ENCODE data around the gene CACNA2D2. TPM values are rescaled to one million over a fixed set of nuclear protein-coding genes. Genes with fewer than 3 reads are reported as not detected.

The CACNA2D2 gene
- polyA plus RNA-seq, 1 donor from 2014 or later: 0.11 TPM

GRCh38 chr3:50331364-50331907 lies 172.0 kb downstream of the CACNA2D2 start:
- H3K27ac Mint-ChIP-seq: no peak overlapping the region
- peaks cover 2% of the 10 kb centered on the region for H3K36me3 Mint-ChIP-seq
- H3K27me3 Mint-ChIP-seq: no peaks in the 10 kb centered on the region
- H3K9me3 Mint-ChIP-seq: no peaks in the 10 kb centered on the region
- peaks cover 16 to 27% (median 21%) of the 10 kb centered on the region in 3 donors for H3K4me1 Mint-ChIP-seq
- peak overlapping the region in 3 of 4 donors; percentile 4 to 69 (median 21) for H3K4me3 Mint-ChIP-seq

- Mint-ChIP-seq H3K36me3 (peaks cover 2% of the 10 kb centered on the region), H3K4me1 (peaks cover 15 to 17% (median 17%) of the 10 kb centered on the region in 3 donors), H3K9me3 (no peaks in the 10 kb centered on the region), H3K4me3 (peak overlapping the region in 2 of 4 donors; percentile 28 to 69), H3K27ac (peak overlapping the region in 1 of 3 donors; percentile 82), H3K27me3 (no peaks in the 10 kb centered on the region)
Observed at GRCh38 chr3:50330330-50330729, 173.1 kb downstream of the CACNA2D2 start.

- H3K36me3 Mint-ChIP-seq: no peaks in the 10 kb centered on the region
- no peaks in the 10 kb centered on the region for H3K9me3 Mint-ChIP-seq
- peak within 1 kb of the TSS; percentile 90 to 96 (median 92) for H3K4me3 Mint-ChIP-seq
- peak within 1 kb of the TSS; percentile 94 to 98 (median 96) for H3K27ac Mint-ChIP-seq
- peaks cover 6 to 19% (median 17%) of the 10 kb centered on the region in 3 donors for H3K4me1 Mint-ChIP-seq
- no peaks in the 10 kb centered on the region for H3K27me3 Mint-ChIP-seq
Observed at GRCh38 chr3:50327943-50328691, 175.3 kb downstream of the CACNA2D2 start, which contains the start of gene TUSC2. Gene TUSC2 (minus strand): TSS chr3:50328223. CDS start chr3:50328099, 124 bp downstream.

- Mint-ChIP-seq H3K9me3 (no peaks in the 10 kb centered on the region), H3K27ac (peak overlapping the region in 2 of 3 donors; percentile 71 to 96), H3K4me3 (peak overlapping the region; percentile 90 to 96 (median 92)), H3K36me3 (no peaks in the 10 kb centered on the region), H3K4me1 (peaks cover 11 to 19% (median 17%) of the 10 kb centered on the region in 3 donors), H3K27me3 (no peaks in the 10 kb centered on the region)
Observed at GRCh38 chr3:50327129-50327528, 176.3 kb downstream of the CACNA2D2 start.

GRCh38 chr3:50326182-50326541 lies 177.3 kb downstream of the CACNA2D2 start:
- Mint-ChIP-seq H3K36me3 (no peaks in the 10 kb centered on the region), H3K4me1 (peaks cover 11 to 19% (median 17%) of the 10 kb centered on the region in 3 donors), H3K27ac (no peak overlapping the region), H3K27me3 (no peaks in the 10 kb centered on the region), H3K9me3 (no peaks in the 10 kb centered on the region), H3K4me3 (peak overlapping the region in 2 of 4 donors; percentile 81 to 92)

- Mint-ChIP-seq H3K4me1 (peaks cover 11 to 19% (median 19%) of the 10 kb centered on the region in 3 donors), H3K4me3 (peak overlapping the region in 2 of 4 donors; percentile 41 to 92), H3K27me3 (no peaks in the 10 kb centered on the region), H3K9me3 (no peaks in the 10 kb centered on the region), H3K36me3 (no peaks in the 10 kb centered on the region), H3K27ac (no peak overlapping the region)
Observed at GRCh38 chr3:50325497-50326181, 177.8 kb downstream of the CACNA2D2 start.

GRCh38 chr3:50325113-50325480 lies 178.3 kb downstream of the CACNA2D2 start:
- peak overlapping the region in 2 of 4 donors; percentile 27 to 92 for H3K4me3 Mint-ChIP-seq
- no peaks in the 10 kb centered on the region for H3K9me3 Mint-ChIP-seq
- H3K27ac Mint-ChIP-seq: peak overlapping the region in 1 of 3 donors; percentile 86
- no peaks in the 10 kb centered on the region for H3K36me3 Mint-ChIP-seq
- peaks cover 14 to 23% (median 22%) of the 10 kb centered on the region in 3 donors for H3K4me1 Mint-ChIP-seq
- no peaks in the 10 kb centered on the region for H3K27me3 Mint-ChIP-seq

- H3K9me3 Mint-ChIP-seq: no peaks in the 10 kb centered on the region
- H3K4me3 Mint-ChIP-seq: peak overlapping the region in 3 of 4 donors; percentile 3 to 92 (median 27)
- peaks cover 17 to 27% (median 26%) of the 10 kb centered on the region in 3 donors for H3K4me1 Mint-ChIP-seq
- H3K27ac Mint-ChIP-seq: peak overlapping the region in 2 of 3 donors; percentile 63 to 86
- no peaks in the 10 kb centered on the region for H3K36me3 Mint-ChIP-seq
- H3K27me3 Mint-ChIP-seq: no peaks in the 10 kb centered on the region
Observed at GRCh38 chr3:50324351-50325112, 178.9 kb downstream of the CACNA2D2 start.

GRCh38 chr3:50323614-50324199 lies 179.7 kb downstream of the CACNA2D2 start:
- peaks cover 20 to 34% (median 30%) of the 10 kb centered on the region in 3 donors for H3K4me1 Mint-ChIP-seq
- no peaks in the 10 kb centered on the region for H3K36me3 Mint-ChIP-seq
- H3K4me3 Mint-ChIP-seq: peak overlapping the region in 1 of 4 donors; percentile 92
- no peaks in the 10 kb centered on the region for H3K9me3 Mint-ChIP-seq
- H3K27me3 Mint-ChIP-seq: no peaks in the 10 kb centered on the region
- peak overlapping the region in 2 of 3 donors; percentile 53 to 89 for H3K27ac Mint-ChIP-seq

- Mint-ChIP-seq H3K27me3 (no peaks in the 10 kb centered on the region), H3K4me3 (peak overlapping the region in 2 of 4 donors; percentile 13 to 92), H3K27ac (peak overlapping the region in 2 of 3 donors; percentile 53 to 89), H3K4me1 (peaks cover 17 to 34% (median 28%) of the 10 kb centered on the region in 3 donors), H3K9me3 (no peaks in the 10 kb centered on the region), H3K36me3 (no peaks in the 10 kb centered on the region)
Observed at GRCh38 chr3:50323092-50323600, 180.3 kb downstream of the CACNA2D2 start.

- Mint-ChIP-seq H3K36me3 (no peaks in the 10 kb centered on the region), H3K4me1 (peaks cover 15 to 31% (median 26%) of the 10 kb centered on the region in 3 donors), H3K27me3 (no peaks in the 10 kb centered on the region), H3K27ac (peak within 1 kb of the TSS; percentile 89 to 96 (median 95)), H3K4me3 (peak within 1 kb of the TSS; percentile 84 to 96 (median 94)), H3K9me3 (no peaks in the 10 kb centered on the region)
Observed at GRCh38 chr3:50322386-50323091, 180.9 kb downstream of the CACNA2D2 start, which contains the start of gene HYAL2. Gene HYAL2 (minus strand): TSS chr3:50322745. CDS start chr3:50320489, 2,256 bp downstream.

GRCh38 chr3:50322115-50322385 lies 181.4 kb downstream of the CACNA2D2 start:
- Mint-ChIP-seq H3K27me3 (no peaks in the 10 kb centered on the region), H3K9me3 (no peaks in the 10 kb centered on the region), H3K36me3 (no peaks in the 10 kb centered on the region), H3K4me3 (peak overlapping the region in 3 of 4 donors; percentile 84 to 95 (median 90)), H3K27ac (peak overlapping the region in 2 of 3 donors; percentile 89 to 95), H3K4me1 (peaks cover 16 to 32% (median 25%) of the 10 kb centered on the region in 3 donors)

- peak overlapping the region; percentile 89 to 96 (median 95) for H3K27ac Mint-ChIP-seq
- peaks cover 21 to 37% (median 26%) of the 10 kb centered on the region in 3 donors for H3K4me1 Mint-ChIP-seq
- H3K9me3 Mint-ChIP-seq: no peaks in the 10 kb centered on the region
- no peaks in the 10 kb centered on the region for H3K36me3 Mint-ChIP-seq
- H3K4me3 Mint-ChIP-seq: peak overlapping the region; percentile 84 to 96 (median 92)
- H3K27me3 Mint-ChIP-seq: no peaks in the 10 kb centered on the region
Observed at GRCh38 chr3:50321336-50322114, 181.9 kb downstream of the CACNA2D2 start.
